Measurements from ENCODE around the gene C2CD4D.

DNA sequence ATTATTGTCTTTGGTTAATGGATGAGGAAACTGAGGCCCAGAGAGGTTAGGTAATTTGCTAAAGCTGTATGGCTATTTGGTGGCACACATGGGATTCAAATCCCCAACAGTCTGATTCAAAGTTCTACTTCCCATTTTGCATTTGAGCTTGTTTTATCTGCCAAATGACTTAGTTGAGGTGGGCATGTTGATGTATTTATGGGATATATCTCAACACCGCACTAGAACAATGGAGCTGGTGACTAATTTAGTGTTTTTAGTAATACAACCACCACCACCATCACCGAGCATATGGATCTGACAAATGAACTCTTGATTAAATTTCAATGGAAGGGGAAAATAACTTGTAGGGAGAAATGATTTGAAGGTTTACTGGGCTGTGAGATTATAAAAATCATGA lies 42.8 kb upstream of the C2CD4D start:
- TF ChIP-seq, protein P1, sequence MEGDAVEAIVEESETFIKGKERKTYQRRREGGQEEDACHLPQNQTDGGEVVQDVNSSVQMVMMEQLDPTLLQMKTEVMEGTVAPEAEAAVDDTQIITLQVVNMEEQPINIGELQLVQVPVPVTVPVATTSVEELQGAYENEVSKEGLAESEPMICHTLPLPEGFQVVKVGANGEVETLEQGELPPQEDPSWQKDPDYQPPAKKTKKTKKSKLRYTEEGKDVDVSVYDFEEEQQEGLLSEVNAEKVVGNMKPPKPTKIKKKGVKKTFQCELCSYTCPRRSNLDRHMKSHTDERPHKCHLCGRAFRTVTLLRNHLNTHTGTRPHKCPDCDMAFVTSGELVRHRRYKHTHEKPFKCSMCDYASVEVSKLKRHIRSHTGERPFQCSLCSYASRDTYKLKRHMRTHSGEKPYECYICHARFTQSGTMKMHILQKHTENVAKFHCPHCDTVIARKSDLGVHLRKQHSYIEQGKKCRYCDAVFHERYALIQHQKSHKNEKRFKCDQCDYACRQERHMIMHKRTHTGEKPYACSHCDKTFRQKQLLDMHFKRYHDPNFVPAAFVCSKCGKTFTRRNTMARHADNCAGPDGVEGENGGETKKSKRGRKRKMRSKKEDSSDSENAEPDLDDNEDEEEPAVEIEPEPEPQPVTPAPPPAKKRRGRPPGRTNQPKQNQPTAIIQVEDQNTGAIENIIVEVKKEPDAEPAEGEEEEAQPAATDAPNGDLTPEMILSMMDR (IDR thresholded peaks at IDR 0.05; ENCODE audit: insufficient read depth, low read length, poor library complexity, severe bottlenecking): no peak
- TF ChIP-seq EZH2phosphoT487 (conservative IDR thresholded peaks at IDR 0.05; ENCODE audit: low read length): no peak

Data from SU-DHL-6 (cell line).